Measurements from ENCODE around the gene DRAP1. TPM values are rescaled to one million over a fixed set of nuclear protein-coding genes. Genes with fewer than 3 reads are reported as not detected.

The DRAP1 gene
- total RNA-seq, 4 donors from 2014 or later: 96.7 to 146 (median 110) TPM

- Histone ChIP-seq H3K4me1 (no peaks in the 10 kb centered on the region), H3K9me3 (no peaks in the 10 kb centered on the region), H3K27me3 (no peaks in the 10 kb centered on the region), H3K36me3 (peaks cover 0 to 5% of the 10 kb centered on the region in 2 donors), H3K27ac (no peak overlapping the region), H3K4me3 (no peak overlapping the region)
- intact Hi-C loops (cut with DNase I; ENCODE audit: low total_unique reads) (no loop called here), in situ Hi-C loops (cut with MboI; ENCODE audit: low sequenced_read_pairs in 4 of 4) (no loop called here)
- no peak for DNase-seq
- TF ChIP-seq POLR2A (IDR thresholded peaks at IDR 0.05) (no peak), CTCF (IDR thresholded peaks at IDR 0.05 in 4 of 5, conservative IDR thresholded peaks at IDR 0.05 in 1 of 5) (no peak)
- no peak for ATAC-seq
Measured at GRCh38 chr11:65927904-65928397, 8.7 kb downstream of the DRAP1 start.

GRCh38 chr11:65928667-65929066, 9.4 kb downstream of the DRAP1 start:
- no peak overlapping the region for H3K4me3 ChIP-seq

GRCh38 chr11:65931773-65932557, 12.7 kb downstream of the DRAP1 start:
- ATAC-seq: no peak
- Histone ChIP-seq H3K27me3 (peaks cover 0 to 6% (median 0%) of the 10 kb centered on the region in 3 donors), H3K36me3 (no peaks in the 10 kb centered on the region), H3K9me3 (no peaks in the 10 kb centered on the region), H3K4me1 (no peaks in the 10 kb centered on the region), H3K27ac (no peak overlapping the region), H3K4me3 (no peak overlapping the region)
- intact Hi-C loops (cut with DNase I; ENCODE audit: low total_unique reads) (no loop called here), in situ Hi-C loops (cut with MboI; ENCODE audit: low sequenced_read_pairs in 4 of 4) (no loop called here)
- DNase-seq: no peak
- TF ChIP-seq POLR2A (IDR thresholded peaks at IDR 0.05) (no peak), CTCF (IDR thresholded peaks at IDR 0.05 in 4 of 5, conservative IDR thresholded peaks at IDR 0.05 in 1 of 5) (no peak)

More at GRCh38 chr11:65928667-65929066, 9.4 kb downstream of the DRAP1 start:
- Histone ChIP-seq H3K9me3 (no peaks in the 10 kb centered on the region), H3K4me1 (no peaks in the 10 kb centered on the region), H3K36me3 (no peaks in the 10 kb centered on the region), H3K27me3 (no peaks in the 10 kb centered on the region), H3K27ac (no peak overlapping the region)
- DNase-seq: no peak
- in situ Hi-C loops (cut with MboI; ENCODE audit: low sequenced_read_pairs in 4 of 4): no loop called here
- no peak for ATAC-seq
- TF ChIP-seq POLR2A (IDR thresholded peaks at IDR 0.05) (no peak), CTCF (IDR thresholded peaks at IDR 0.05 in 4 of 5, conservative IDR thresholded peaks at IDR 0.05 in 1 of 5) (no peak)
- intact Hi-C loops (cut with DNase I; ENCODE audit: low total_unique reads): no loop called here

- DNase-seq (no peak), ATAC-seq (no peak)
- H3K27me3 ChIP-seq: peaks cover 0 to 6% (median 0%) of the 10 kb centered on the region in 3 donors
- in situ Hi-C loops (cut with MboI; ENCODE audit: low sequenced_read_pairs in 4 of 4): no loop called here
- no peak overlapping the region for H3K4me3 ChIP-seq
- intact Hi-C loops (cut with DNase I; ENCODE audit: low total_unique reads): no loop called here
- H3K27ac ChIP-seq: no peak overlapping the region
- H3K36me3 ChIP-seq: no peaks in the 10 kb centered on the region
- TF ChIP-seq POLR2A (IDR thresholded peaks at IDR 0.05) (no peak), CTCF (IDR thresholded peaks at IDR 0.05 in 4 of 5, conservative IDR thresholded peaks at IDR 0.05 in 1 of 5) (no peak)
- H3K9me3 ChIP-seq: no peaks in the 10 kb centered on the region
- H3K4me1 ChIP-seq: no peaks in the 10 kb centered on the region
Measured at GRCh38 chr11:65932558-65932919, 13.3 kb downstream of the DRAP1 start.
